ENCODE results near the gene CDK18. TPM values are rescaled to one million over a fixed set of nuclear protein-coding genes. Genes with fewer than 3 reads are reported as not detected.
"Not testable (repeated sequence)": the region's sequence is repeated elsewhere in the genome, so short reads cannot be mapped to it uniquely, and the experiment has no call there.

The CDK18 gene
- total RNA-seq, 2 donors from 2014 or later: 27.9 to 46.0 TPM

GRCh38 chr1:205477121-205477758 is 27.2 kb upstream of the CDK18 start:
- intact Hi-C loops (cut with DNase I): no loop called here

DNA sequence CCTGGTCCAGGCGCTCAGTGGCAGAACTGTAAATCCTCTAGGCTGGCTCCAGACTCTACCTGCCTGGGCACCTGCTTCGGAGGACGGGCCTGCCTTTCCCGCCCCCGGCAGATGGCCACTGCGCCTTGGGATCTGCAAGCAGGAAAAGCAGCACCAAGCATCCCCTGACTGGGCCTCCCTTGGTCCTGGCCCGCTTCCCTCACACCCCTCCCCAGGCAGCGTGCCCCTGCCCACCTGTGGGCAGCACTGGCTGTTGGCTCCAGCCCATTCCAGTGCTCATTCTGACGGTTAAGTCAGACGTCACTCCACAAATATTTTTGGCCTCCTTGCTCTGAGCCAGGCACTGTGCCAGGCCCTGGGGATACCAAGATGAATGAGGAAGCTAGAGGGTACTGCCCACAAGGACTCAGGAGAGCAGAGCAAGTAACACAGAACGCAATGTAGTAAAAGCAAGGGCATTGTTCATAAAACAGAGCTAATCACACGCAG is 26.7 kb upstream of the CDK18 start:
- peak; percentile 74 for DNase-seq
- no peaks in the 10 kb centered on the region for H3K9me3 ChIP-seq
- H3K4me3 ChIP-seq: no peak overlapping the region
- intact Hi-C loops (cut with DNase I): no loop called here
- peak overlapping the region in 1 of 2 donors; percentile 46 for H3K9ac ChIP-seq (ENCODE audit: low read depth in 2 of 2, low read length in 2 of 2)
- TF ChIP-seq CTCF (IDR thresholded peaks at IDR 0.05): no peak
- no peaks in the 10 kb centered on the region for H3K4me1 ChIP-seq
- H3K36me3 ChIP-seq: no peaks in the 10 kb centered on the region
- H3K27me3 ChIP-seq: no peaks in the 10 kb centered on the region
- H3K27ac ChIP-seq: no peak overlapping the region

More at GRCh38 chr1:205477121-205477758, 27.2 kb upstream of the CDK18 start:
- Histone ChIP-seq H3K9me3 (no peaks in the 10 kb centered on the region), H3K36me3 (no peaks in the 10 kb centered on the region), H3K9ac (ENCODE audit: low read depth in 2 of 2, low read length in 2 of 2) (peak overlapping the region in 1 of 2 donors; percentile 46), H3K27ac (no peak overlapping the region), H3K4me1 (no peaks in the 10 kb centered on the region), H3K4me3 (no peak overlapping the region), H3K27me3 (no peaks in the 10 kb centered on the region)
- TF ChIP-seq CTCF (IDR thresholded peaks at IDR 0.05): no peak
- no peak for DNase-seq

DNA sequence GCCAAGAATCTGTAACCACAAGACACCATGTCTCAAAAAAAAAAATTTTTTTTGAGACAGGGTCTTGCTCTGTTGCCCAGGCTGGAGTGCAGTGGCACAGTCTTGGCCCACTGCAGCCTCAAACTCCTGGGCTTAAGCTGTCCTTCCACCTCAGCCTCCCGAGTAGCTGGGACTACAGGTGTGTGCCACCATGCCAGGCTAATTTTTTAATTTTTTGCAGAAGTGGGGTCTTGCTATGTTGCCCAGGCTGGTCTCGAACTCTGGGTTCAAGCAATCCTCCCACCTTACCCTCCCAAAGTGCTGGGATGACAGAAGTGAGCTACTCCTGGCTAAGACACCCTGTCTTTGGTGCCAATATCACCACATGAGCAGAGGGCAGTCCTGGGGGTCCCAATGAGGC is 25.5 kb upstream of the CDK18 start:
- H3K9me3 ChIP-seq; DNase-seq; H3K4me1 ChIP-seq; H3K4me3 ChIP-seq; H3K27ac ChIP-seq; H3K36me3 ChIP-seq; H3K27me3 ChIP-seq; intact Hi-C loops (cut with DNase I); H3K9ac ChIP-seq (ENCODE audit: low read depth in 2 of 2, low read length in 2 of 2): not testable (repeated sequence)

DNA sequence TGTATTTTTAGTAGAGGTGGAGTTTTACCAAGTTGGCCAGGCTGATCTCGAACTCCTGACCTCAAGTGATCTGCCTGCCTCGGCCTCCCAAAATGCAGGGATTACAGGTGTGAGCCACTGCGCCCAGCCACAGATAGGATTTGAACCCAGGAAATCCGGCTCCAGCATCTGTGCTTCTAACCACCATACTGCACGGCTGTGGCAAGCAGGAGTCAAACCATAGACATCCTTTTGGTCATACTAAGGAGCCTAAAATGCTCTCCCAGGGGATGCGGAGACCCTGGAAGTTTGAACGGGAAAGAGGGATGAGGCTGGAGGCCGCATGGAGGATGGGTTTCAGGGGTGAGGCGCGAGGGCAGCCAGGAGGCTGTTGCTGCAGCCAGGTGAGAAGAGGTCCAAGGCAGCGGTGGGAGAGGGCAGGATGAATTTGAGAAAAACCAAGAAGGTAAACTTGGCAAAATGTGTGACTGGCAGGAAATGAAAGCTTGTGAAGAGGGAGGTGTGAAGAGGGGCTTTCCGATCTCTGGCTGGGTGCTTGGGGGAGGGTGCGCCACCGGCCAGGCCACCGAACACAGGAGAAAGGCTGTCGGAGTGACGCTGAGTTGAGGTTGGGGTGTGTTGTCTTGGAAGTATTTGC is 24.0 kb upstream of the CDK18 start:
- no peak overlapping the region for H3K9ac ChIP-seq (ENCODE audit: low read depth in 2 of 2, low read length in 2 of 2)
- H3K27ac ChIP-seq: no peak overlapping the region
- H3K4me1 ChIP-seq: no peaks in the 10 kb centered on the region
- H3K36me3 ChIP-seq: no peaks in the 10 kb centered on the region
- TF ChIP-seq CTCF (IDR thresholded peaks at IDR 0.05): no peak
- intact Hi-C loops (cut with DNase I): loop anchor here (5.0 to 10.0 kb wide), 2 partner anchors 143 to 206 kb away; no protein-coding TSS in a partner anchor
- H3K9me3 ChIP-seq: no peaks in the 10 kb centered on the region
- DNase-seq: no peak
- H3K4me3 ChIP-seq: no peak overlapping the region
- no peaks in the 10 kb centered on the region for H3K27me3 ChIP-seq

- no peak overlapping the region for H3K4me3 ChIP-seq
- H3K4me1 ChIP-seq: no peaks in the 10 kb centered on the region
- no peaks in the 10 kb centered on the region for H3K9me3 ChIP-seq
- no peaks in the 10 kb centered on the region for H3K27me3 ChIP-seq
- no peak for DNase-seq
- H3K27ac ChIP-seq: no peak overlapping the region
- H3K36me3 ChIP-seq: no peaks in the 10 kb centered on the region
- TF ChIP-seq CTCF (IDR thresholded peaks at IDR 0.05): no peak
- no peak overlapping the region for H3K9ac ChIP-seq (ENCODE audit: low read depth in 2 of 2, low read length in 2 of 2)
- intact Hi-C loops (cut with DNase I): loop anchor here (5.0 to 10.0 kb wide), 2 partner anchors 144 to 206 kb away; no protein-coding TSS in a partner anchor
Measured at GRCh38 chr1:205481218-205481617, 23.3 kb upstream of the CDK18 start.
